GM19240 (cell line): Measurements from ENCODE around the gene IRF8.

ENCODE experiments used
- DNase-seq: peaks from one replicate; pipeline ENCODE4 v3.0.0; 2011; ENCODE audit warnings: low spot score; ENCODE audit not compliant: insufficient read length

IRF8 gene

GRCh38 chr16:85954927-85955519 is 56.1 kb downstream of the IRF8 start:
- no peak for DNase-seq

GRCh38 chr16:85955566-85955965 is 56.6 kb downstream of the IRF8 start:
- no peak for DNase-seq

- DNase-seq: no peak
Measured at GRCh38 chr16:85956426-85956825, 57.5 kb downstream of the IRF8 start.

- no peak for DNase-seq
Measured at GRCh38 chr16:85958731-85959130, 59.8 kb downstream of the IRF8 start.

- no peak for DNase-seq
Measured at GRCh38 chr16:85959686-85960085, 60.7 kb downstream of the IRF8 start.

GRCh38 chr16:85960486-85961046 is 61.6 kb downstream of the IRF8 start:
- no peak for DNase-seq

- DNase-seq: no peak
Measured at GRCh38 chr16:85961988-85962915, 63.3 kb downstream of the IRF8 start.

- no peak for DNase-seq
Measured at GRCh38 chr16:85963753-85964285, 64.9 kb downstream of the IRF8 start.

GRCh38 chr16:85965125-85965524 is 66.2 kb downstream of the IRF8 start:
- no peak for DNase-seq

- no peak for DNase-seq
Measured at GRCh38 chr16:85967111-85967510, 68.1 kb downstream of the IRF8 start.

- DNase-seq: no peak
Measured at GRCh38 chr16:85968041-85968920, 69.3 kb downstream of the IRF8 start.

- DNase-seq: no peak
Measured at GRCh38 chr16:85969159-85969558, 70.2 kb downstream of the IRF8 start.

GRCh38 chr16:85969591-85969990 is 70.6 kb downstream of the IRF8 start:
- no peak for DNase-seq

- no peak for DNase-seq
Measured at GRCh38 chr16:85970016-85970733, 71.2 kb downstream of the IRF8 start.

GRCh38 chr16:85970738-85971137 is 71.8 kb downstream of the IRF8 start:
- no peak for DNase-seq
